Endothelial cell of umbilical vein (primary cell): ENCODE data around the gene EEF2K. TPM values are rescaled to one million over a fixed set of nuclear protein-coding genes. Genes with fewer than 3 reads are reported as not detected.

Experiments
- BruUV-seq: library from RNA; stranded (reverse); fragments of 400-500 nt; replicated peaks from 2 replicates; lab custom pipeline; 2021; lab: Mats Ljungman, UMichigan
- CTCF ChIA-PET: fragments of 300-600, 350-600 bp; sonication (Branson Sonifier 250); formaldehyde crosslinking; loops from one replicate; lab custom pipeline; 2021; ENCODE audit warnings: antibody characterized with exemption, inconsistent platforms; lab: Charles Lee
- POLR2A ChIA-PET: fragments of 300-600, 350-600 bp; sonication (Branson Sonifier 250); formaldehyde crosslinking; loops from one replicate; lab custom pipeline; 2021; ENCODE audit warnings: antibody characterized with exemption, inconsistent platforms; lab: Charles Lee
- DNase-seq: peaks from one replicate; pipeline ENCODE4 v3.0.0-alpha.2; 2011; ENCODE audit warnings: low read depth, low spot score
- FAIRE-seq: peaks from 2 replicates; lab custom pipeline; 2011; peaks lifted over from hg19 to GRCh38; lab: Jason Lieb, UNC
- H2AFZ ChIP-seq: 2 replicates; pipeline ENCODE4 v1.6.0; 2012; ENCODE audit warnings: low read depth, low read length, control low read depth, inconsistent platforms
- H3K27ac ChIP-seq: 2 replicates; pipeline ENCODE4 v1.5.1; 2011; ENCODE audit warnings: low read depth, mild to moderate bottlenecking, control low read depth, low read length, moderate library complexity; ENCODE audit not compliant: insufficient read depth
- H3K27me3 ChIP-seq, 2 experiments: 2 replicates each; pipeline versions ENCODE4 v1.6.0 to v1.6.1; 2011; ENCODE audit warnings: low read length in 2 of 2, mixed read lengths in 1 of 2; ENCODE audit not compliant: control insufficient read depth in 2 of 2, insufficient read depth in 2 of 2
- H3K36me3 ChIP-seq, 2 experiments: 2 replicates in 1 of 2; 3 replicates in 1 of 2; pipeline ENCODE4 v1.5.1; 2011; ENCODE audit warnings: low read length in 2 of 2, mild to moderate bottlenecking in 1 of 2, moderate library complexity in 1 of 2; ENCODE audit not compliant: control insufficient read depth in 2 of 2, insufficient read depth in 2 of 2; ENCODE audit errors: extremely low read depth in 1 of 2
- H3K4me1 ChIP-seq: 3 replicates; pipeline ENCODE4 v1.5.1; 2011; ENCODE audit warnings: mild to moderate bottlenecking, low read length; ENCODE audit not compliant: control insufficient read depth, insufficient read depth; ENCODE audit errors: extremely low read depth
- H3K4me2 ChIP-seq: 2 replicates; pipeline ENCODE4 v1.6.1; 2011; ENCODE audit warnings: low read length, control low read depth, mixed read lengths; ENCODE audit not compliant: insufficient read depth
- H3K4me3 ChIP-seq, 3 experiments: fragments of 200-600 bp in 1 of 3; sonication (generic), shearing (Covaris generic) in 1 of 3; replicated peaks in 1 of 3; 2 replicates each; pipeline ENCODE4 v1.5.1; 2011 to 2016; ENCODE audit warnings: control low read depth in 3 of 3, low read length in 3 of 3, mild to moderate bottlenecking in 2 of 3, inconsistent platforms in 1 of 3, low read depth in 1 of 3, moderate library complexity in 1 of 3; ENCODE audit not compliant: insufficient read depth in 1 of 3
- H3K79me2 ChIP-seq: 2 replicates; pipeline ENCODE4 v1.6.0; 2012; ENCODE audit warnings: low read length, inconsistent platforms; ENCODE audit not compliant: control insufficient read depth, insufficient read depth
- H3K9ac ChIP-seq: replicated peaks from 2 replicates; pipeline ENCODE3; 2011; ENCODE audit warnings: low read length, control low read depth; ENCODE audit not compliant: insufficient read depth; ENCODE audit errors: extremely low read depth
- H3K9me1 ChIP-seq: replicated peaks from 3 replicates; pipeline ENCODE4 v1.6.0; 2011; ENCODE audit warnings: mild to moderate bottlenecking, low read length; ENCODE audit not compliant: control insufficient read depth, insufficient read depth; ENCODE audit errors: extremely low read depth
- H3K9me3 ChIP-seq: replicated peaks from 2 replicates; pipeline ENCODE4 v1.5.1; 2012; ENCODE audit warnings: low read length, inconsistent platforms; ENCODE audit not compliant: control insufficient read depth, insufficient read depth
- H4K20me1 ChIP-seq: replicated peaks from 2 replicates; pipeline ENCODE3; 2011; ENCODE audit warnings: mild to moderate bottlenecking, low read length; ENCODE audit not compliant: control insufficient read depth, insufficient read depth; ENCODE audit errors: extremely low read depth
- CTCF ChIP-seq, 2 donors: IDR thresholded peaks; 1 replicate in 1 of 2; 2 replicates in 1 of 2; pipeline ENCODE4 v1.5.1; 2011; ENCODE audit warnings: low read length in 2 of 2, mild to moderate bottlenecking in 2 of 2, moderate library complexity in 2 of 2, control low read depth in 1 of 2, inconsistent platforms in 1 of 2, low read depth in 1 of 2; ENCODE audit not compliant: insufficient read depth in 1 of 2; ENCODE audit errors: extremely low read depth in 1 of 2
- EZH2 ChIP-seq: IDR thresholded peaks from 2 replicates; pipeline ENCODE4 v1.6.1; 2012; ENCODE audit warnings: borderline replicate concordance, low read depth, mild to moderate bottlenecking, moderate library complexity, low read length, inconsistent platforms; ENCODE audit not compliant: severe bottlenecking
- FOS ChIP-seq: IDR thresholded peaks from 2 replicates; pipeline ENCODE4 v1.6.1; 2011; ENCODE audit warnings: mild to moderate bottlenecking, low read length, moderate library complexity, borderline replicate concordance; ENCODE audit not compliant: insufficient read depth
- GATA2 ChIP-seq: IDR thresholded peaks from 2 replicates; pipeline ENCODE4 v1.7.0; 2011; ENCODE audit warnings: low read depth, mild to moderate bottlenecking, moderate library complexity, mixed read lengths, low read length; ENCODE audit not compliant: insufficient read length, insufficient read depth
- JUN ChIP-seq: IDR thresholded peaks from 2 replicates; pipeline ENCODE4 v1.6.1; 2011; ENCODE audit warnings: borderline replicate concordance, low read depth; ENCODE audit not compliant: insufficient read length, insufficient read depth
- MAX ChIP-seq: IDR thresholded peaks from 2 replicates; pipeline ENCODE4 v1.6.1; 2011; ENCODE audit not compliant: insufficient read depth, insufficient read length
- MYC ChIP-seq: IDR thresholded peaks from one replicate; pipeline ENCODE4 v1.6.1; 2011; ENCODE audit warnings: mild to moderate bottlenecking, low read depth, low read length
- POLR2A ChIP-seq: IDR thresholded peaks from 2 replicates; pipeline ENCODE4 v1.6.1; 2012; ENCODE audit warnings: low read depth, mild to moderate bottlenecking, control low read depth, low read length
- POLR2AphosphoS5 ChIP-seq: IDR thresholded peaks from 2 replicates; pipeline ENCODE4 v1.6.1; 2012; ENCODE audit warnings: low read depth, mild to moderate bottlenecking, control low read depth, low read length, moderate library complexity; ENCODE audit not compliant: insufficient read depth
- dilution Hi-C: fragments of 300-500 bp; cut with MboI; formaldehyde crosslinking; loops from one replicate; pipeline ENCODE4 v1.15.0; 2019; ENCODE audit warnings: low sequenced_read_pairs; ENCODE audit not compliant: extremely low pct_ligation_motif_present
- intact Hi-C: fragments of 100-400 bp; cut with micrococcal nuclease; formaldehyde crosslinking; loops from one replicate; pipeline ENCODE4 v1.10.0; 2022
- polyA plus RNA-seq, 4 experiments: library from polyadenylated mRNA; depleted of rRNA in 3 of 4; stranded (reverse) in 3 of 4; unstranded in 1 of 4; fragments of >200 nt; gene quantifications; 2 replicates each; pipeline versions ENCODE4 v1.2.1 to v1.2.3, GENCODE V29; 2011 to 2012; ENCODE audit warnings: missing spikeins in 1 of 4
- total RNA-seq: library from RNA; stranded (reverse); gene quantifications from 2 replicates; pipeline ENCODE4 v1.2.3, GENCODE V29; 2021

EEF2K gene
- total and polyA plus RNA-seq, 2 donors (not counting 3 experiments of a cell fraction or from before 2014, with no cell fraction given), result 16.0 to 48.6 TPM

GRCh38 chr16:22297871-22298733 lies 92.0 kb downstream of the EEF2K start:
- ChIA-PET CTCF (interaction anchor here (0.8 to 2.4 kb wide), 7 partner anchors 30 to 220 kb away, joined by 3 to 11 read pairs (median 6); partner anchors contain the start of gene EEF2K), POLR2A (interaction anchor here (1.0 kb wide), 1 partner anchor 106 kb away, joined by 4 read pairs; no protein-coding TSS in a partner anchor)
- Histone ChIP-seq H3K27me3 (no peaks in the 10 kb centered on the region), H3K36me3 (peaks cover 0 to 6% of the 10 kb centered on the region in 2 experiments), H3K4me1 (no peaks in the 10 kb centered on the region), H4K20me1 (no peaks in the 10 kb centered on the region), H3K9ac (peak overlapping the region; percentile 78), H2AFZ (peak overlapping the region; percentile 55), H3K9me3 (no peaks in the 10 kb centered on the region), H3K9me1 (no peaks in the 10 kb centered on the region), H3K79me2 (peaks cover 37% of the 10 kb centered on the region), H3K4me3 (peak overlapping the region; percentile 66 to 83 (median 77)), H3K4me2 (peak overlapping the region; percentile 60), H3K27ac (peak overlapping the region; percentile 81)
- BruUV-seq, result TSS peak; percentile 100
- dilution Hi-C loops (no loop called here), intact Hi-C loops (loop anchor here (1.0 to 2.0 kb wide), 6 partner anchors 35 to 345 kb away; partner anchors contain the start of genes EEF2K, PDZD9 and UQCRC2)
- TF ChIP-seq JUN, result peak; percentile 26
- TF ChIP-seq GATA2, result peak; percentile 41
- no peak for TF ChIP-seq MAX
- no peak for TF ChIP-seq EZH2
- peak; percentile 12 for TF ChIP-seq FOS
- no peak for TF ChIP-seq MYC
- TF ChIP-seq POLR2A, result peak; percentile 92
- no peak for TF ChIP-seq CTCF (IDR thresholded peaks at IDR 0.05; ENCODE audit: extremely low read depth in 1 of 2, insufficient read depth in 1 of 2, low read depth in 1 of 2, low read length in 2 of 2)
- TF ChIP-seq POLR2AphosphoS5, result peak; percentile 98
- DNase-seq, result peak; percentile 93
- peak; percentile 61 for FAIRE-seq
